B cell (primary cell): ENCODE data around the gene CORO2B. TPM values are rescaled to one million over a fixed set of nuclear protein-coding genes. Genes with fewer than 3 reads are reported as not detected.

Experiments
- ATAC-seq: fragments of 200-7000 bp; cut with Tn5 transposase; one replicate; pipeline ENCODE4 v1.10.0; 2021; ENCODE audit warnings: low read depth, mild to moderate bottlenecking, moderate number of reproducible peaks, moderate library complexity
- CTCF ChIA-PET: fragments of 350-600 bp; sonication (Branson Sonifier 250); formaldehyde crosslinking; loops from one replicate; lab custom pipeline; 2021; ENCODE audit warnings: antibody characterized with exemption, inconsistent platforms; lab: Charles Lee
- POLR2A ChIA-PET: fragments of 350-600 bp; sonication (Branson Sonifier 250); formaldehyde crosslinking; loops from one replicate; lab custom pipeline; 2021; ENCODE audit warnings: antibody characterized with exemption; lab: Charles Lee
- DNase-seq: peaks from one replicate; pipeline ENCODE4 v3.0.0; 2013
- H2AFZ ChIP-seq: 2 replicates; pipeline ENCODE4 v1.6.1; 2012; ENCODE audit warnings: mild to moderate bottlenecking, low read depth, low read length; ENCODE audit not compliant: insufficient read depth, poor library complexity, severe bottlenecking
- H3K27ac ChIP-seq, 2 donors: 1 replicate in 1 of 2; 2 replicates in 1 of 2; pipeline ENCODE4 v1.5.1; 2012 to 2013; ENCODE audit warnings: low read length in 2 of 2, mild to moderate bottlenecking in 2 of 2, moderate library complexity in 1 of 2
- H3K27me3 ChIP-seq, 4 experiments: fragments of 200-600 bp in 1 of 4; sonication (generic) in 1 of 4; replicated peaks in 1 of 4; 1 replicate in 2 of 4; 2 replicates in 2 of 4; pipeline versions ENCODE4 v1.6.1 to v1.7.0; 2013 to 2016; ENCODE audit warnings: low read length in 3 of 4, mild to moderate bottlenecking in 2 of 4, mixed read lengths in 1 of 4, moderate library complexity in 1 of 4; ENCODE audit not compliant: insufficient read depth in 4 of 4, control insufficient read depth in 3 of 4; ENCODE audit errors: control extremely low read depth in 1 of 4
- H3K36me3 ChIP-seq, 2 experiments: replicated peaks in 1 of 2; 1 replicate in 1 of 2; 2 replicates in 1 of 2; pipeline versions ENCODE4 v1.6.1 to v1.7.1; 2013; ENCODE audit warnings: low read length in 1 of 2; ENCODE audit not compliant: insufficient read depth in 2 of 2, control insufficient read depth in 1 of 2; ENCODE audit errors: control extremely low read depth in 1 of 2, extremely low read depth in 1 of 2
- H3K4me1 ChIP-seq, 2 donors: fragments of 200-600 bp in 1 of 2; sonication (generic) in 1 of 2; 1 replicate in 1 of 2; 2 replicates in 1 of 2; pipeline versions ENCODE4 v1.5.1 to v1.6.1; 2013 to 2017; ENCODE audit warnings: low read length in 2 of 2; ENCODE audit not compliant: control insufficient read depth in 2 of 2, insufficient read depth in 2 of 2
- H3K4me2 ChIP-seq: replicated peaks from 2 replicates; pipeline ENCODE3; 2012; ENCODE audit warnings: mild to moderate bottlenecking, low read depth, low read length; ENCODE audit not compliant: poor library complexity, severe bottlenecking
- H3K4me3 ChIP-seq, 5 experiments: fragments of 200-600 bp in 1 of 5; sonication (generic) in 1 of 5; 1 replicate in 3 of 5; 2 replicates in 2 of 5; pipeline versions ENCODE4 v1.5.1 to v1.7.0; 2011 to 2016; ENCODE audit warnings: low read length in 4 of 5, mild to moderate bottlenecking in 4 of 5, low read depth in 2 of 5, control low read depth in 1 of 5, moderate library complexity in 1 of 5; ENCODE audit not compliant: insufficient read depth in 1 of 5; ENCODE audit errors: control extremely low read depth in 1 of 5, extremely low read depth in 1 of 5
- H3K79me2 ChIP-seq: fragments of 200-600 bp; sonication (generic); one replicate; pipeline ENCODE4 v1.6.0; 2016; ENCODE audit warnings: low read length; ENCODE audit not compliant: control insufficient read depth, insufficient read depth
- H3K9ac ChIP-seq: fragments of 200-600 bp; sonication (generic); 2 replicates; pipeline ENCODE4 v1.6.1; 2017; ENCODE audit warnings: mild to moderate bottlenecking, low read length, moderate library complexity
- H3K9me3 ChIP-seq, 3 donors: one replicate each; pipeline versions ENCODE4 v1.6.1 to v1.7.1; 2013; ENCODE audit warnings: low read length in 2 of 3; ENCODE audit not compliant: control insufficient read depth in 2 of 3, insufficient read depth in 1 of 3; ENCODE audit errors: control extremely low read depth in 1 of 3
- H4K20me1 ChIP-seq: 2 replicates; pipeline ENCODE4 v1.6.0; 2012; ENCODE audit warnings: mild to moderate bottlenecking, low read length; ENCODE audit not compliant: insufficient read depth, control insufficient read depth, poor library complexity, severe bottlenecking
- H3K27ac Mint-ChIP-seq: one replicate; pipeline ENCODE4 v1.8.0; 2021; ENCODE audit warnings: mixed read lengths
- H3K27me3 Mint-ChIP-seq: one replicate; pipeline ENCODE4 v1.8.0; 2021; ENCODE audit warnings: mixed read lengths
- H3K4me1 Mint-ChIP-seq: one replicate; pipeline ENCODE4 v1.8.0; 2021; ENCODE audit warnings: mixed read lengths
- H3K4me3 Mint-ChIP-seq: one replicate; pipeline ENCODE4 v1.8.0; 2021; ENCODE audit warnings: mixed read lengths
- H3K9me3 Mint-ChIP-seq: one replicate; pipeline ENCODE4 v1.8.0; 2022; ENCODE audit warnings: mixed read lengths; ENCODE audit not compliant: insufficient read depth
- EZH2 ChIP-seq: IDR thresholded peaks from 2 replicates; pipeline ENCODE4 v1.6.1; 2012; ENCODE audit warnings: borderline replicate concordance, low read depth, mild to moderate bottlenecking, moderate library complexity, low read length; ENCODE audit not compliant: insufficient read depth, poor library complexity, severe bottlenecking
- WGBS: methylation state at CpG from one replicate; pipeline ENCODE4 v1.1.5; 2013; ENCODE audit warnings: missing lambda C conversion rate; ENCODE audit not compliant: insufficient coverage; 5-methylcytosine and 5-hydroxymethylcytosine counted together
- intact Hi-C: fragments of 100-400 bp; cut with micrococcal nuclease; formaldehyde crosslinking; loops from one replicate; pipeline ENCODE4 v1.10.0; 2022
- polyA plus RNA-seq: library from polyadenylated mRNA; depleted of rRNA; stranded (reverse); fragments of >200 nt; gene quantifications from 2 replicates; pipeline ENCODE4 v1.2.3, GENCODE V29; 2012
- total RNA-seq, 2 donors: library from RNA; stranded (reverse); fragments of 120-200 nt in 1 of 2; gene quantifications; 1 replicate in 1 of 2; 2 replicates in 1 of 2; pipeline versions ENCODE4 v1.2.3 to v1.2.4, GENCODE V29; 2013 to 2022
- TF ChIP-seq, protein P1 (sequence below): fragments of 200-600 bp; IDR thresholded peaks from one replicate; pipeline ENCODE4 v1.8.0; 2022; ENCODE audit warnings: antibody characterized with exemption, mild to moderate bottlenecking

The CORO2B gene
- total and polyA plus RNA-seq, 2 donors (not counting 1 experiment from before 2014, with no cell fraction given), result 9.5 to 11.3 TPM

DNA sequence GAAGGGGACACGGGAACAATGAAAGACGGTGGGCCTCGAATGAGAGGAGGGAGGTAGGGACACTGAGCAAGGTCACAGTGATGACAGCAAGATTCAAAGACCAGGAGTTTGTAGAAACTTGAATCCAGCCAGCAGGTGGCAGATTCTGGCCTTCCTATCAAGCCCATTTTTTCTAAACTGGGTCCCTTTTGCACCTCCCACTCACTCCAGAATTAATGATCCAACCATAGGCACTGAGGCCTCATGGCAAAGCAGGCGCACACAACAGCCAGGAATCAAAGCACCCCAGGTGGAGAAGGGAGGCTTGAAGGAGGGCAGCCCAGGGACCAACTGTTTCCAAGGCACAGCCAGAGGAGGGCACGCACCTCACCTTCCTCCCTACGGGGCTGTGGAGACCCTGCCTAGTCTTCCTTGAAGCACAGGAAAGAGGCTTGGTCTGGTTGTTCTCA is 151.7 kb downstream of the CORO2B start:
- Histone ChIP-seq H3K9ac (no peak overlapping the region), H3K27me3 (peaks cover 0 to 2% (median 0%) of the 10 kb centered on the region in 4 experiments), H3K4me2 (no peak overlapping the region), H3K4me1 (peaks cover 15 to 23% of the 10 kb centered on the region in 2 donors), H3K4me3 (no peak overlapping the region), H3K9me3 (no peaks in the 10 kb centered on the region), H3K27ac (no peak overlapping the region), H4K20me1 (no peaks in the 10 kb centered on the region), H3K79me2 (no peaks in the 10 kb centered on the region), H2AFZ (no peak overlapping the region), H3K36me3 (no peaks in the 10 kb centered on the region)
- H3K27me3 Mint-ChIP-seq, result peaks cover 4% of the 10 kb centered on the region
- no peak overlapping the region for H3K4me3 Mint-ChIP-seq
- H3K4me1 Mint-ChIP-seq, result peaks cover 21% of the 10 kb centered on the region
- no peaks in the 10 kb centered on the region for H3K9me3 Mint-ChIP-seq
- H3K27ac Mint-ChIP-seq, result no peak overlapping the region
- DNase-seq, result peak; percentile 51
- no peak for ATAC-seq
- 72% methylated on average over 3 of the region's 6 CpGs for WGBS
- intact Hi-C loops, result loop anchor here (1.0 to 2.0 kb wide), 2 partner anchors 52 to 99 kb away; no protein-coding TSS in a partner anchor
- ChIA-PET CTCF (interaction anchor here (2.1 to 4.9 kb wide), 2 partner anchors 98 to 145 kb away, joined by 13 to 63 read pairs; no protein-coding TSS in a partner anchor), POLR2A (no interaction called here)
- TF ChIP-seq EZH2, result no peak
- TF ChIP-seq, protein P1, sequence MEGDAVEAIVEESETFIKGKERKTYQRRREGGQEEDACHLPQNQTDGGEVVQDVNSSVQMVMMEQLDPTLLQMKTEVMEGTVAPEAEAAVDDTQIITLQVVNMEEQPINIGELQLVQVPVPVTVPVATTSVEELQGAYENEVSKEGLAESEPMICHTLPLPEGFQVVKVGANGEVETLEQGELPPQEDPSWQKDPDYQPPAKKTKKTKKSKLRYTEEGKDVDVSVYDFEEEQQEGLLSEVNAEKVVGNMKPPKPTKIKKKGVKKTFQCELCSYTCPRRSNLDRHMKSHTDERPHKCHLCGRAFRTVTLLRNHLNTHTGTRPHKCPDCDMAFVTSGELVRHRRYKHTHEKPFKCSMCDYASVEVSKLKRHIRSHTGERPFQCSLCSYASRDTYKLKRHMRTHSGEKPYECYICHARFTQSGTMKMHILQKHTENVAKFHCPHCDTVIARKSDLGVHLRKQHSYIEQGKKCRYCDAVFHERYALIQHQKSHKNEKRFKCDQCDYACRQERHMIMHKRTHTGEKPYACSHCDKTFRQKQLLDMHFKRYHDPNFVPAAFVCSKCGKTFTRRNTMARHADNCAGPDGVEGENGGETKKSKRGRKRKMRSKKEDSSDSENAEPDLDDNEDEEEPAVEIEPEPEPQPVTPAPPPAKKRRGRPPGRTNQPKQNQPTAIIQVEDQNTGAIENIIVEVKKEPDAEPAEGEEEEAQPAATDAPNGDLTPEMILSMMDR, result peak; percentile 58
